ENCODE measurements around the gene ZBTB43. TPM values are rescaled to one million over a fixed set of nuclear protein-coding genes. Genes with fewer than 3 reads are reported as not detected.

Gene ZBTB43
- 10 to 100 TPM; 19.9 to 22.7 TPM for total RNA-seq
- 10 to 100 TPM in 1 of 2 donors, 1 to 10 TPM in 1; 8.2 to 11.4 TPM for polyA plus RNA-seq

GRCh38 chr9:126804696-126805553 lies at the start of gene ZBTB43:
TSS of gene ZBTB43 (plus strand) at chr9:126805040. CDS start at chr9:126832510, 27,470 bp downstream.
- peaks cover 38% of the 10 kb centered on the region for H3K4me1 ChIP-seq (ENCODE audit: insufficient read depth, low read length)
- intact Hi-C loops (cut with micrococcal nuclease), result loop anchor here (1.0 to 2.0 kb wide), 2 partner anchors 55 to 82 kb away; partner anchors contain the start of gene ZBTB34
- peak within 1 kb of the TSS; percentile 96 for H3K27ac ChIP-seq (ENCODE audit: low read depth, low read length)
- H3K27ac Mint-ChIP-seq, result peak within 1 kb of the TSS; percentile 96 to 100 (median 99)
- peak within 1 kb of the TSS; percentile 66 to 85 for H3K4me3 ChIP-seq (ENCODE audit: low read length in 2 of 2)
- ChIA-PET POLR2A (ENCODE audit: partially characterized antibody) (interaction anchor here (1.0 to 2.3 kb wide), 11 partner anchors 12 to 646 kb away, joined by 3 to 23 read pairs (median 4); partner anchors contain the start of genes LRSAM1, RPL12 and ZBTB34), CTCF (ENCODE audit: partially characterized antibody) (interaction anchor here (1.0 to 1.3 kb wide), 2 partner anchors 98 to 101 kb away, joined by 7 read pairs; no protein-coding TSS in a partner anchor)
- no peaks in the 10 kb centered on the region for H3K27me3 Mint-ChIP-seq
- peaks cover 0 to 2% (median 0%) of the 10 kb centered on the region in 8 donors for H3K9me3 Mint-ChIP-seq
- peak; percentile 96 to 97 (median 97) for DNase-seq
- H3K9me3 ChIP-seq (ENCODE audit: control insufficient read depth in 1 of 2, low read length in 2 of 2), result no peaks in the 10 kb centered on the region
- peaks cover 7% of the 10 kb centered on the region for H3K36me3 ChIP-seq (ENCODE audit: insufficient read depth, low read length)
- H3K27me3 ChIP-seq (ENCODE audit: insufficient read depth, low read length), result no peaks in the 10 kb centered on the region
- H3K4me3 Mint-ChIP-seq, result peak within 1 kb of the TSS; percentile 94 to 99 (median 98)
- peaks cover 0 to 22% of the 10 kb centered on the region in 2 donors for H3K36me3 Mint-ChIP-seq
- H3K4me1 Mint-ChIP-seq, result peaks cover 27 to 46% (median 39%) of the 10 kb centered on the region in 4 donors

GRCh38 chr9:126755317-126755875 lies 49.4 kb upstream of the ZBTB43 start:
- no peaks in the 10 kb centered on the region for H3K36me3 Mint-ChIP-seq
- no peak overlapping the region for H3K27ac ChIP-seq (ENCODE audit: low read depth, low read length)
- no peaks in the 10 kb centered on the region for H3K4me1 ChIP-seq (ENCODE audit: insufficient read depth, low read length)
- H3K4me3 ChIP-seq (ENCODE audit: low read length in 2 of 2), result no peak overlapping the region
- H3K4me1 Mint-ChIP-seq, result no peaks in the 10 kb centered on the region
- H3K9me3 Mint-ChIP-seq, result peaks cover 0 to 2% (median 0%) of the 10 kb centered on the region in 8 donors
- CTCF ChIA-PET (ENCODE audit: partially characterized antibody), result no interaction called here
- H3K36me3 ChIP-seq (ENCODE audit: insufficient read depth, low read length), result no peaks in the 10 kb centered on the region
- DNase-seq, result no peak
- POLR2A ChIA-PET (ENCODE audit: partially characterized antibody), result no interaction called here
- no peak overlapping the region for H3K4me3 Mint-ChIP-seq
- H3K9me3 ChIP-seq (ENCODE audit: control insufficient read depth in 1 of 2, low read length in 2 of 2), result no peaks in the 10 kb centered on the region
- no peaks in the 10 kb centered on the region for H3K27me3 ChIP-seq (ENCODE audit: insufficient read depth, low read length)
- no peak overlapping the region for H3K27ac Mint-ChIP-seq
- intact Hi-C loops (cut with micrococcal nuclease), result no loop called here
- H3K27me3 Mint-ChIP-seq, result peaks cover 0 to 7% of the 10 kb centered on the region in 2 donors

- CTCF ChIA-PET (ENCODE audit: partially characterized antibody), result no interaction called here
These were observed 48.6 kb upstream of the ZBTB43 start for GRCh38 chr9:126756238-126756637.

GRCh38 chr9:126756876-126757415 lies 47.9 kb upstream of the ZBTB43 start:
- no peak for DNase-seq
- peaks cover 0 to 7% of the 10 kb centered on the region in 2 donors for H3K27me3 Mint-ChIP-seq
- no peaks in the 10 kb centered on the region for H3K36me3 Mint-ChIP-seq
- peaks cover 0 to 2% (median 0%) of the 10 kb centered on the region in 8 donors for H3K9me3 Mint-ChIP-seq
- intact Hi-C loops (cut with micrococcal nuclease), result no loop called here
- H3K27ac ChIP-seq (ENCODE audit: low read depth, low read length), result no peak overlapping the region
- H3K36me3 ChIP-seq (ENCODE audit: insufficient read depth, low read length), result no peaks in the 10 kb centered on the region
- no peaks in the 10 kb centered on the region for H3K4me1 Mint-ChIP-seq
- H3K27me3 ChIP-seq (ENCODE audit: insufficient read depth, low read length), result no peaks in the 10 kb centered on the region
- H3K4me3 Mint-ChIP-seq, result no peak overlapping the region
- H3K27ac Mint-ChIP-seq, result no peak overlapping the region
- H3K4me1 ChIP-seq (ENCODE audit: insufficient read depth, low read length), result no peaks in the 10 kb centered on the region
- no peaks in the 10 kb centered on the region for H3K9me3 ChIP-seq (ENCODE audit: control insufficient read depth in 1 of 2, low read length in 2 of 2)
- CTCF ChIA-PET (ENCODE audit: partially characterized antibody), result interaction anchor here (2.2 kb wide), 1 partner anchor 50 kb away, joined by 5 read pairs; no protein-coding TSS in a partner anchor
- H3K4me3 ChIP-seq (ENCODE audit: low read length in 2 of 2), result no peak overlapping the region
- POLR2A ChIA-PET (ENCODE audit: partially characterized antibody), result no interaction called here

More at GRCh38 chr9:126756238-126756637, 48.6 kb upstream of the ZBTB43 start:
- Mint-ChIP-seq H3K9me3 (peaks cover 0 to 2% (median 0%) of the 10 kb centered on the region in 8 donors), H3K27ac (no peak overlapping the region), H3K36me3 (no peaks in the 10 kb centered on the region), H3K4me3 (no peak overlapping the region), H3K27me3 (peaks cover 0 to 5% of the 10 kb centered on the region in 2 donors), H3K4me1 (no peaks in the 10 kb centered on the region)
- DNase-seq, result no peak
- no peak overlapping the region for H3K27ac ChIP-seq (ENCODE audit: low read depth, low read length)
- no peaks in the 10 kb centered on the region for H3K4me1 ChIP-seq (ENCODE audit: insufficient read depth, low read length)
- no peak overlapping the region for H3K4me3 ChIP-seq (ENCODE audit: low read length in 2 of 2)
- H3K36me3 ChIP-seq (ENCODE audit: insufficient read depth, low read length), result no peaks in the 10 kb centered on the region
- no peaks in the 10 kb centered on the region for H3K9me3 ChIP-seq (ENCODE audit: control insufficient read depth in 1 of 2, low read length in 2 of 2)
- intact Hi-C loops (cut with micrococcal nuclease), result no loop called here
- POLR2A ChIA-PET (ENCODE audit: partially characterized antibody), result no interaction called here
- H3K27me3 ChIP-seq (ENCODE audit: insufficient read depth, low read length), result no peaks in the 10 kb centered on the region

GRCh38 chr9:126758916-126759585 lies 45.8 kb upstream of the ZBTB43 start:
- Mint-ChIP-seq H3K36me3 (no peaks in the 10 kb centered on the region), H3K4me1 (no peaks in the 10 kb centered on the region), H3K4me3 (no peak overlapping the region), H3K27me3 (peaks cover 1 to 7% of the 10 kb centered on the region in 2 donors), H3K9me3 (peaks cover 0 to 2% (median 0%) of the 10 kb centered on the region in 8 donors), H3K27ac (no peak overlapping the region)
- Histone ChIP-seq H3K4me3 (ENCODE audit: low read length in 2 of 2) (no peak overlapping the region), H3K4me1 (ENCODE audit: insufficient read depth, low read length) (no peaks in the 10 kb centered on the region), H3K9me3 (ENCODE audit: control insufficient read depth in 1 of 2, low read length in 2 of 2) (no peaks in the 10 kb centered on the region), H3K27me3 (ENCODE audit: insufficient read depth, low read length) (no peaks in the 10 kb centered on the region), H3K27ac (ENCODE audit: low read depth, low read length) (no peak overlapping the region), H3K36me3 (ENCODE audit: insufficient read depth, low read length) (no peaks in the 10 kb centered on the region)
- intact Hi-C loops (cut with micrococcal nuclease), result no loop called here
- DNase-seq, result no peak
- ChIA-PET POLR2A (ENCODE audit: partially characterized antibody) (no interaction called here), CTCF (ENCODE audit: partially characterized antibody) (interaction anchor here (1.1 kb wide), 1 partner anchor 52 kb away, joined by 3 read pairs; no protein-coding TSS in a partner anchor)

- intact Hi-C loops (cut with micrococcal nuclease), result no loop called here
- H3K27ac ChIP-seq (ENCODE audit: low read depth, low read length), result no peak overlapping the region
- ChIA-PET POLR2A (ENCODE audit: partially characterized antibody) (no interaction called here), CTCF (ENCODE audit: partially characterized antibody) (interaction anchor here (0.8 kb wide), 1 partner anchor 55 kb away, joined by 4 read pairs; no protein-coding TSS in a partner anchor)
- Mint-ChIP-seq H3K27ac (no peak overlapping the region), H3K4me3 (no peak overlapping the region), H3K9me3 (peaks cover 0 to 2% (median 0%) of the 10 kb centered on the region in 8 donors), H3K36me3 (no peaks in the 10 kb centered on the region), H3K27me3 (peaks cover 1 to 7% of the 10 kb centered on the region in 2 donors), H3K4me1 (no peaks in the 10 kb centered on the region)
- no peaks in the 10 kb centered on the region for H3K36me3 ChIP-seq (ENCODE audit: insufficient read depth, low read length)
- H3K4me1 ChIP-seq (ENCODE audit: insufficient read depth, low read length), result no peaks in the 10 kb centered on the region
- H3K9me3 ChIP-seq (ENCODE audit: control insufficient read depth in 1 of 2, low read length in 2 of 2), result no peaks in the 10 kb centered on the region
- H3K4me3 ChIP-seq (ENCODE audit: low read length in 2 of 2), result no peak overlapping the region
- no peaks in the 10 kb centered on the region for H3K27me3 ChIP-seq (ENCODE audit: insufficient read depth, low read length)
- no peak for DNase-seq
These were observed 43.6 kb upstream of the ZBTB43 start for GRCh38 chr9:126761274-126761673.
